Renal cortical epithelial cell (primary cell): ENCODE results near the gene ALOX15B. TPM values are rescaled to one million over a fixed set of nuclear protein-coding genes. Genes with fewer than 3 reads are reported as not detected.

ENCODE experiments used
- DNase-seq: peaks from one replicate; pipeline ENCODE4 v3.0.0-alpha.2; 2011; ENCODE audit warnings: low read depth
- total RNA-seq: library from RNA; depleted of rRNA; stranded (reverse); fragments of >200 nt; gene quantifications from 2 replicates; pipeline ENCODE4 v1.2.3, GENCODE V29; 2014

ALOX15B gene
- total RNA-seq, 1 donor from 2014 or later = 0.20 TPM

GRCh38 chr17:8079291-8080207 lies 40.7 kb downstream of the ALOX15B start:
- DNase-seq = no peak

- DNase-seq = no peak
Measured at GRCh38 chr17:8080208-8080798, 41.4 kb downstream of the ALOX15B start.

GRCh38 chr17:8080799-8081219 lies 42.0 kb downstream of the ALOX15B start:
- DNase-seq = no peak

- DNase-seq = no peak
Measured at GRCh38 chr17:8081876-8082275, 43.0 kb downstream of the ALOX15B start.

GRCh38 chr17:8082292-8082691 lies 43.4 kb downstream of the ALOX15B start:
- DNase-seq = no peak

GRCh38 chr17:8084250-8084649 lies 45.4 kb downstream of the ALOX15B start:
- DNase-seq = no peak

GRCh38 chr17:8087075-8087951 lies 48.5 kb downstream of the ALOX15B start, which contains the start of gene ALOX12B:
ALOX12B (minus strand) TSS chr17:8087716; CDS start chr17:8087442, 274 bp downstream.
- DNase-seq = no peak

GRCh38 chr17:8087952-8088230 lies 49.0 kb downstream of the ALOX15B start:
- DNase-seq = no peak

- DNase-seq = no peak
Measured at GRCh38 chr17:8089728-8090127, 50.9 kb downstream of the ALOX15B start.

- no peak for DNase-seq
Measured at GRCh38 chr17:8091033-8091687, 52.3 kb downstream of the ALOX15B start.

GRCh38 chr17:8095361-8095760 lies 56.5 kb downstream of the ALOX15B start:
- DNase-seq = no peak

GRCh38 chr17:8096541-8096940 lies 57.7 kb downstream of the ALOX15B start:
- DNase-seq = no peak

Other genes starting within 250 kb of the ALOX15B start
- 2.8 and 15.9 TPM in 2 replicates for gene KDM6B, start 204.8 kb upstream of the ALOX15B start, total RNA-seq
- 0.65 TPM in 1 of 2 replicates, not detected in the other for gene TMEM88, start 184.0 kb upstream of the ALOX15B start, total RNA-seq
- 27.2 and 80.1 TPM in 2 replicates for gene NAA38, start 181.5 kb upstream of the ALOX15B start, total RNA-seq
- gene CYB5D1, start 181.1 kb upstream of the ALOX15B start, total RNA-seq = 16.0 and 26.5 TPM in 2 replicates
- 57.1 and 192 TPM in 2 replicates for gene CHD3, start 150.3 kb upstream of the ALOX15B start, total RNA-seq
- gene RNF227, start 122.8 kb upstream of the ALOX15B start, total RNA-seq = 1.0 and 4.7 TPM in 2 replicates
- gene KCNAB3, start 109.2 kb upstream of the ALOX15B start, total RNA-seq = 0.20 TPM in 1 of 2 replicates, not detected in the other
- gene TRAPPC1, start 107.1 kb upstream of the ALOX15B start, total RNA-seq = 37.9 and 95.1 TPM in 2 replicates
- 18.0 and 25.4 TPM in 2 replicates for gene CNTROB, start 106.9 kb upstream of the ALOX15B start, total RNA-seq
- not detected in 2 replicates for gene GUCY2D, start 36.4 kb upstream of the ALOX15B start, total RNA-seq
- gene ALOX12B, start 48.7 kb downstream of the ALOX15B start, total RNA-seq = not detected in 2 replicates
- 0.17 TPM in 1 of 2 replicates, not detected in the other for gene ALOXE3, start 79.5 kb downstream of the ALOX15B start, total RNA-seq
- gene HES7, start 85.0 kb downstream of the ALOX15B start, total RNA-seq = not detected in 2 replicates
- gene PER1, start 113.3 kb downstream of the ALOX15B start, total RNA-seq = 4.3 and 34.5 TPM in 2 replicates
- 2.6 and 6.2 TPM in 2 replicates for gene VAMP2, start 123.9 kb downstream of the ALOX15B start, total RNA-seq
- gene TMEM107, start 137.3 kb downstream of the ALOX15B start, total RNA-seq = 22.7 and 24.0 TPM in 2 replicates
- 11.5 and 12.9 TPM in 2 replicates for gene BORCS6, start 151.1 kb downstream of the ALOX15B start, total RNA-seq
- 1.0 and 27.8 TPM in 2 replicates for gene AURKB, start 171.5 kb downstream of the ALOX15B start, total RNA-seq
- gene CTC1, start 209.0 kb downstream of the ALOX15B start, total RNA-seq = 3.5 and 12.7 TPM in 2 replicates
- gene PFAS, start 210.2 kb downstream of the ALOX15B start, total RNA-seq = 19.3 and 23.7 TPM in 2 replicates
- gene RANGRF, start 249.6 kb downstream of the ALOX15B start, total RNA-seq = 5.4 and 6.6 TPM in 2 replicates